WTC11 (cell line): ENCODE results near the gene KRTAP5-7. TPM values are rescaled to one million over a fixed set of nuclear protein-coding genes. Genes with fewer than 3 reads are reported as not detected.

Experiments
- ATAC-seq: fragments of 200-7000 bp; cut with Tn5 transposase; 2 replicates; pipeline ENCODE4 v1.10.0; 2021; ENCODE audit warnings: mild to moderate bottlenecking, moderate library complexity
- CTCF ChIA-PET: fragments of 300-600 bp; sonication (Branson Sonifier 250); formaldehyde crosslinking; loops from one replicate; lab custom pipeline; 2021; ENCODE audit warnings: antibody characterized with exemption; lab: Charles Lee
- POLR2A ChIA-PET: fragments of 350-600 bp; sonication (Branson Sonifier 250); formaldehyde crosslinking; loops from one replicate; lab custom pipeline; 2021; ENCODE audit warnings: antibody characterized with exemption; lab: Charles Lee
- DNase-seq: peaks from one replicate; pipeline ENCODE4 v3.0.0; 2021; ENCODE audit warnings: low spot score
- H3K27ac Mint-ChIP-seq: 2 replicates; pipeline ENCODE4 v1.8.0; 2021; ENCODE audit warnings: mixed read lengths
- H3K27me3 Mint-ChIP-seq: 2 replicates; pipeline ENCODE4 v1.8.0; 2021; ENCODE audit warnings: low read depth, mild to moderate bottlenecking, moderate library complexity, mixed read lengths
- H3K36me3 Mint-ChIP-seq: 2 replicates; pipeline ENCODE4 v1.8.0; 2021; ENCODE audit warnings: mixed read lengths
- H3K4me1 Mint-ChIP-seq: 2 replicates; pipeline ENCODE4 v1.8.0; 2022; ENCODE audit warnings: mixed read lengths
- H3K4me3 Mint-ChIP-seq: 2 replicates; pipeline ENCODE4 v1.8.0; 2021; ENCODE audit warnings: mild to moderate bottlenecking, moderate library complexity, mixed read lengths
- H3K9me3 Mint-ChIP-seq: 2 replicates; pipeline ENCODE4 v1.8.0; 2021; ENCODE audit warnings: mixed read lengths
- ATF1 ChIP-seq: sonication (generic); formaldehyde crosslinking; IDR thresholded peaks from 2 replicates; pipeline ENCODE4 v1.8.1; 2023; ENCODE audit warnings: mild to moderate bottlenecking, moderate library complexity, missing genetic modification reagents
- CREM ChIP-seq: sonication (generic); formaldehyde crosslinking; IDR thresholded peaks from 2 replicates; pipeline ENCODE4 v1.8.1; 2022; ENCODE audit warnings: mild to moderate bottlenecking, missing genetic modification reagents, moderate library complexity
- HMGA2 ChIP-seq: fragments of 250-450 bp; sonication (Bioruptor Pico); IDR thresholded peaks from 2 replicates; pipeline ENCODE4 v1.4.0; 2021; ENCODE audit warnings: mild to moderate bottlenecking, moderate library complexity
- JAZF1 ChIP-seq: fragments of 250-450 bp; sonication (Bioruptor Pico); IDR thresholded peaks from 2 replicates; pipeline ENCODE4 v1.9.0; 2021; ENCODE audit warnings: moderate library complexity, mild to moderate bottlenecking, inconsistent platforms
- MYBL2 ChIP-seq: sonication (generic); formaldehyde crosslinking; IDR thresholded peaks from 2 replicates; pipeline ENCODE4 v1.8.1; 2023; ENCODE audit warnings: mild to moderate bottlenecking, moderate library complexity, missing genetic modification reagents
- NFATC4 ChIP-seq: fragments of 250-450 bp; sonication (Bioruptor Pico); IDR thresholded peaks from 2 replicates; pipeline ENCODE4 v1.9.0; 2021; ENCODE audit warnings: mild to moderate bottlenecking
- NR1H2 ChIP-seq: sonication (generic); formaldehyde crosslinking; IDR thresholded peaks from 2 replicates; pipeline ENCODE4 v1.9.0; 2021; ENCODE audit warnings: mild to moderate bottlenecking, moderate library complexity, missing genetic modification reagents
- NR3C1 ChIP-seq: sonication (generic); formaldehyde crosslinking; conservative IDR thresholded peaks from 2 replicates; pipeline ENCODE4 v1.8.1; 2023; ENCODE audit warnings: low read depth, mild to moderate bottlenecking, missing genetic modification reagents
- RELA ChIP-seq: sonication (generic); formaldehyde crosslinking; IDR thresholded peaks from 2 replicates; pipeline ENCODE4 v1.8.1; 2022; ENCODE audit warnings: missing genetic modification reagents, mild to moderate bottlenecking, borderline replicate concordance
- SOX15 ChIP-seq: fragments of 250-450 bp; sonication (Bioruptor Pico); IDR thresholded peaks from 2 replicates; pipeline ENCODE4 v1.9.0; 2021; ENCODE audit warnings: mild to moderate bottlenecking
- TCF7 ChIP-seq: sonication (generic); formaldehyde crosslinking; IDR thresholded peaks from 2 replicates; pipeline ENCODE4 v1.8.0; 2022; ENCODE audit warnings: mild to moderate bottlenecking, low read depth, missing genetic modification reagents, moderate library complexity
- TEAD4 ChIP-seq: sonication (generic); formaldehyde crosslinking; IDR thresholded peaks from 2 replicates; pipeline ENCODE4 v1.8.0; 2022; ENCODE audit warnings: mild to moderate bottlenecking, missing genetic modification reagents
- ZNF121 ChIP-seq: sonication (generic); formaldehyde crosslinking; IDR thresholded peaks from 2 replicates; pipeline ENCODE4 v1.8.0; 2023; ENCODE audit warnings: missing genetic modification reagents
- ZNF219 ChIP-seq: sonication (generic); formaldehyde crosslinking; IDR thresholded peaks from 2 replicates; pipeline ENCODE4 v1.8.0; 2023; ENCODE audit warnings: missing genetic modification reagents, mild to moderate bottlenecking, borderline replicate concordance
- ZNF263 ChIP-seq: sonication (generic); formaldehyde crosslinking; IDR thresholded peaks from 2 replicates; pipeline ENCODE4 v1.8.1; 2022; ENCODE audit warnings: low read depth, mild to moderate bottlenecking, moderate library complexity, missing genetic modification reagents
- ZNF317 ChIP-seq: sonication (generic); formaldehyde crosslinking; IDR thresholded peaks from 2 replicates; pipeline ENCODE4 v1.8.1; 2023; ENCODE audit warnings: low read depth, mild to moderate bottlenecking, moderate library complexity, missing genetic modification reagents, borderline replicate concordance
- ZNF416 ChIP-seq: fragments of 250-450 bp; sonication (Bioruptor Pico); IDR thresholded peaks from 2 replicates; pipeline ENCODE4 v1.9.0; 2021; ENCODE audit warnings: mild to moderate bottlenecking, inconsistent platforms
- ZNF423 ChIP-seq: fragments of 250-450 bp; sonication (Bioruptor Pico); IDR thresholded peaks from 2 replicates; pipeline ENCODE4 v2.1.2; 2022; ENCODE audit warnings: mild to moderate bottlenecking, moderate library complexity
- total RNA-seq: library from RNA; stranded (reverse); gene quantifications from 3 replicates; pipeline ENCODE4 v1.2.3, GENCODE V29; 2021
- TF ChIP-seq, protein P1 (sequence below): sonication (generic); formaldehyde crosslinking; IDR thresholded peaks from 2 replicates; pipeline ENCODE4 v1.8.0; 2022; ENCODE audit warnings: mild to moderate bottlenecking, missing genetic modification reagents
- TF ChIP-seq, protein P2 (sequence below): sonication (generic); formaldehyde crosslinking; IDR thresholded peaks from 2 replicates; pipeline ENCODE4 v1.8.1; 2023; ENCODE audit warnings: mild to moderate bottlenecking, missing genetic modification reagents
- TF ChIP-seq, protein P3 (sequence below): sonication (generic); formaldehyde crosslinking; IDR thresholded peaks from 2 replicates; pipeline ENCODE4 v1.8.1; 2023; ENCODE audit warnings: mild to moderate bottlenecking, moderate library complexity, missing genetic modification reagents
- TF ChIP-seq, protein P4 (sequence below): fragments of 250-450 bp; sonication (Bioruptor Pico); IDR thresholded peaks from 2 replicates; pipeline ENCODE4 v1.9.0; 2021; ENCODE audit warnings: mild to moderate bottlenecking
- TF ChIP-seq, protein P5 (sequence below): sonication (generic); formaldehyde crosslinking; IDR thresholded peaks from 2 replicates; pipeline ENCODE4 v1.8.0; 2023; ENCODE audit warnings: mild to moderate bottlenecking, missing genetic modification reagents
- TF ChIP-seq, protein P6 (sequence below): sonication (generic); formaldehyde crosslinking; IDR thresholded peaks from 2 replicates; pipeline ENCODE4 v1.8.0; 2022; ENCODE audit warnings: missing genetic modification reagents

Gene KRTAP5-7
- total RNA-seq, 1 experiment from 2014 or later, result 0.11 TPM

DNA sequence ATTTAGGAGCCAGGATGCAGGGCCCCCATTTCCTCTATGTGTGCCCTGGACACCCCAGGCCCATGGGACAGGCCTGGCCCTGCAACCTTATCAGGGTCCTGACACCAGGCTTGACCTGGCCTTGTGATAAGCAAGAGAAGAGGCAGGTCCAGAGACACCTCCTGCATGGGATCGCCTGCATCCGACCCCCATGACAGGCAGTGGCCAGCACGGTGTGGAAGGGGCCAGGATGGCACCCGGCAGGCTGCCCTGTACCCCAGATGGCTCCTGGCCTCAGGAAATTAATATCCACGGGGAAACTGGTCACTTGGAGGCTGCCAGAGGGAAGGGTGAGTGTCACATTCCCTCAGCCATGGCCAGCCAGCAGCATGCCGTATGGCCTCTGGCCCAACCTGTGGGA is 27.9 kb downstream of the KRTAP5-7 start:
- Mint-ChIP-seq H3K27ac (no peak overlapping the region), H3K4me1 (peaks cover 8% of the 10 kb centered on the region), H3K9me3 (peaks cover 39% of the 10 kb centered on the region), H3K36me3 (peaks cover 19% of the 10 kb centered on the region), H3K27me3 (peaks cover 12% of the 10 kb centered on the region), H3K4me3 (no peak overlapping the region)
- TF ChIP-seq CREM (CRISPR knock-in tag) (no peak), TEAD4 (no peak), ZNF423 (CRISPR knock-in tag) (no peak), ATF1 (CRISPR knock-in tag) (no peak), MYBL2 (CRISPR knock-in tag) (no peak), NFATC4 (CRISPR knock-in tag) (no peak), ZNF121 (no peak), ZNF219 (CRISPR knock-in tag) (no peak), HMGA2 (CRISPR knock-in tag) (no peak), JAZF1 (CRISPR knock-in tag) (no peak), NR1H2 (CRISPR knock-in tag) (no peak), ZNF263 (CRISPR knock-in tag) (no peak), ZNF317 (CRISPR knock-in tag) (no peak)
- TF ChIP-seq, protein P1, sequence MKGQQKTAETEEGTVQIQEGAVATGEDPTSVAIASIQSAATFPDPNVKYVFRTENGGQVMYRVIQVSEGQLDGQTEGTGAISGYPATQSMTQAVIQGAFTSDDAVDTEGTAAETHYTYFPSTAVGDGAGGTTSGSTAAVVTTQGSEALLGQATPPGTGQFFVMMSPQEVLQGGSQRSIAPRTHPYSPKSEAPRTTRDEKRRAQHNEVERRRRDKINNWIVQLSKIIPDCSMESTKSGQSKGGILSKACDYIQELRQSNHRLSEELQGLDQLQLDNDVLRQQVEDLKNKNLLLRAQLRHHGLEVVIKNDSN (CRISPR knock-in tag), result no peak
- TF ChIP-seq, protein P2, sequence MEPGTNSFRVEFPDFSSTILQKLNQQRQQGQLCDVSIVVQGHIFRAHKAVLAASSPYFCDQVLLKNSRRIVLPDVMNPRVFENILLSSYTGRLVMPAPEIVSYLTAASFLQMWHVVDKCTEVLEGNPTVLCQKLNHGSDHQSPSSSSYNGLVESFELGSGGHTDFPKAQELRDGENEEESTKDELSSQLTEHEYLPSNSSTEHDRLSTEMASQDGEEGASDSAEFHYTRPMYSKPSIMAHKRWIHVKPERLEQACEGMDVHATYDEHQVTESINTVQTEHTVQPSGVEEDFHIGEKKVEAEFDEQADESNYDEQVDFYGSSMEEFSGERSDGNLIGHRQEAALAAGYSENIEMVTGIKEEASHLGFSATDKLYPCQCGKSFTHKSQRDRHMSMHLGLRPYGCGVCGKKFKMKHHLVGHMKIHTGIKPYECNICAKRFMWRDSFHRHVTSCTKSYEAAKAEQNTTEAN (CRISPR knock-in tag), result no peak
- TF ChIP-seq, protein P3, sequence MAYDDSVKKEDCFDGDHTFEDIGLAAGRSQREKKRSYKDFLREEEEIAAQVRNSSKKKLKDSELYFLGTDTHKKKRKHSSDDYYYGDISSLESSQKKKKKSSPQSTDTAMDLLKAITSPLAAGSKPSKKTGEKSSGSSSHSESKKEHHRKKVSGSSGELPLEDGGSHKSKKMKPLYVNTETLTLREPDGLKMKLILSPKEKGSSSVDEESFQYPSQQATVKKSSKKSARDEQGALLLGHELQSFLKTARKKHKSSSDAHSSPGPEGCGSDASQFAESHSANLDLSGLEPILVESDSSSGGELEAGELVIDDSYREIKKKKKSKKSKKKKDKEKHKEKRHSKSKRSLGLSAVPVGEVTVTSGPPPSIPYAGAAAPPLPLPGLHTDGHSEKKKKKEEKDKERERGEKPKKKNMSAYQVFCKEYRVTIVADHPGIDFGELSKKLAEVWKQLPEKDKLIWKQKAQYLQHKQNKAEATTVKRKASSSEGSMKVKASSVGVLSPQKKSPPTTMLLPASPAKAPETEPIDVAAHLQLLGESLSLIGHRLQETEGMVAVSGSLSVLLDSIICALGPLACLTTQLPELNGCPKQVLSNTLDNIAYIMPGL, result no peak
- TF ChIP-seq, protein P4, sequence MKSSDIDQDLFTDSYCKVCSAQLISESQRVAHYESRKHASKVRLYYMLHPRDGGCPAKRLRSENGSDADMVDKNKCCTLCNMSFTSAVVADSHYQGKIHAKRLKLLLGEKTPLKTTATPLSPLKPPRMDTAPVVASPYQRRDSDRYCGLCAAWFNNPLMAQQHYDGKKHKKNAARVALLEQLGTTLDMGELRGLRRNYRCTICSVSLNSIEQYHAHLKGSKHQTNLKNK (CRISPR knock-in tag), result no peak
- TF ChIP-seq, protein P5, sequence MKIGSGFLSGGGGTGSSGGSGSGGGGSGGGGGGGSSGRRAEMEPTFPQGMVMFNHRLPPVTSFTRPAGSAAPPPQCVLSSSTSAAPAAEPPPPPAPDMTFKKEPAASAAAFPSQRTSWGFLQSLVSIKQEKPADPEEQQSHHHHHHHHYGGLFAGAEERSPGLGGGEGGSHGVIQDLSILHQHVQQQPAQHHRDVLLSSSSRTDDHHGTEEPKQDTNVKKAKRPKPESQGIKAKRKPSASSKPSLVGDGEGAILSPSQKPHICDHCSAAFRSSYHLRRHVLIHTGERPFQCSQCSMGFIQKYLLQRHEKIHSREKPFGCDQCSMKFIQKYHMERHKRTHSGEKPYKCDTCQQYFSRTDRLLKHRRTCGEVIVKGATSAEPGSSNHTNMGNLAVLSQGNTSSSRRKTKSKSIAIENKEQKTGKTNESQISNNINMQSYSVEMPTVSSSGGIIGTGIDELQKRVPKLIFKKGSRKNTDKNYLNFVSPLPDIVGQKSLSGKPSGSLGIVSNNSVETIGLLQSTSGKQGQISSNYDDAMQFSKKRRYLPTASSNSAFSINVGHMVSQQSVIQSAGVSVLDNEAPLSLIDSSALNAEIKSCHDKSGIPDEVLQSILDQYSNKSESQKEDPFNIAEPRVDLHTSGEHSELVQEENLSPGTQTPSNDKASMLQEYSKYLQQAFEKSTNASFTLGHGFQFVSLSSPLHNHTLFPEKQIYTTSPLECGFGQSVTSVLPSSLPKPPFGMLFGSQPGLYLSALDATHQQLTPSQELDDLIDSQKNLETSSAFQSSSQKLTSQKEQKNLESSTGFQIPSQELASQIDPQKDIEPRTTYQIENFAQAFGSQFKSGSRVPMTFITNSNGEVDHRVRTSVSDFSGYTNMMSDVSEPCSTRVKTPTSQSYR (CRISPR knock-in tag), result no peak
- ATAC-seq, result no peak
- DNase-seq, result no peak
- ChIA-PET POLR2A (no interaction called here), CTCF (interaction anchor here (0.6 to 1.0 kb wide), 2 partner anchors 9 to 10 kb away, joined by 3 to 5 read pairs; no protein-coding TSS in a partner anchor)

DNA sequence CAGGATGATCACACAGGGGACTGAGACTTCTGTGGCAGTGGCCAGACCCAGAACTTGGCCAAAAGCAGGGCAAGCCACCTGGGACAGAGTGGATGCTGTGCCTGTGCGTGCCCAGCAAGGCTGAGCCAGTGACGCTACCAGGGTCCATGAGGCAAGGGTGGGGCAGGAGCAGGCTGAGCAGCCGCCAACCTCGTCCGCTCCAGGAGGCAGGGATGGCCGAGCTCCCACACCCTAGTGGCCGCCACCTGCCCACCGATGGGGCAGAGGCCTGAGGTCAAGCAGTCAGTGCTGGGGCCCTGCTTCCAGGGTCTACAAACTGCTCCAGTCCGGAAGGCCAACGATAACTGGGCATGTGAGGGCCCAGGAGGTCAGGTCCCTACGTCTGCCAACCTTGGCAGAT is 28.4 kb downstream of the KRTAP5-7 start:
- Mint-ChIP-seq H3K27ac (no peak overlapping the region), H3K4me1 (peaks cover 8% of the 10 kb centered on the region), H3K4me3 (no peak overlapping the region), H3K27me3 (peaks cover 15% of the 10 kb centered on the region), H3K9me3 (peaks cover 44% of the 10 kb centered on the region), H3K36me3 (peaks cover 19% of the 10 kb centered on the region)
- ATAC-seq, result no peak
- DNase-seq, result no peak
- CTCF ChIA-PET, result interaction anchor here (0.6 kb wide), 1 partner anchor 11 kb away, joined by 5 read pairs; no protein-coding TSS in a partner anchor
- POLR2A ChIA-PET, result no interaction called here
- no peak for TF ChIP-seq RELA
- TF ChIP-seq, protein P6, sequence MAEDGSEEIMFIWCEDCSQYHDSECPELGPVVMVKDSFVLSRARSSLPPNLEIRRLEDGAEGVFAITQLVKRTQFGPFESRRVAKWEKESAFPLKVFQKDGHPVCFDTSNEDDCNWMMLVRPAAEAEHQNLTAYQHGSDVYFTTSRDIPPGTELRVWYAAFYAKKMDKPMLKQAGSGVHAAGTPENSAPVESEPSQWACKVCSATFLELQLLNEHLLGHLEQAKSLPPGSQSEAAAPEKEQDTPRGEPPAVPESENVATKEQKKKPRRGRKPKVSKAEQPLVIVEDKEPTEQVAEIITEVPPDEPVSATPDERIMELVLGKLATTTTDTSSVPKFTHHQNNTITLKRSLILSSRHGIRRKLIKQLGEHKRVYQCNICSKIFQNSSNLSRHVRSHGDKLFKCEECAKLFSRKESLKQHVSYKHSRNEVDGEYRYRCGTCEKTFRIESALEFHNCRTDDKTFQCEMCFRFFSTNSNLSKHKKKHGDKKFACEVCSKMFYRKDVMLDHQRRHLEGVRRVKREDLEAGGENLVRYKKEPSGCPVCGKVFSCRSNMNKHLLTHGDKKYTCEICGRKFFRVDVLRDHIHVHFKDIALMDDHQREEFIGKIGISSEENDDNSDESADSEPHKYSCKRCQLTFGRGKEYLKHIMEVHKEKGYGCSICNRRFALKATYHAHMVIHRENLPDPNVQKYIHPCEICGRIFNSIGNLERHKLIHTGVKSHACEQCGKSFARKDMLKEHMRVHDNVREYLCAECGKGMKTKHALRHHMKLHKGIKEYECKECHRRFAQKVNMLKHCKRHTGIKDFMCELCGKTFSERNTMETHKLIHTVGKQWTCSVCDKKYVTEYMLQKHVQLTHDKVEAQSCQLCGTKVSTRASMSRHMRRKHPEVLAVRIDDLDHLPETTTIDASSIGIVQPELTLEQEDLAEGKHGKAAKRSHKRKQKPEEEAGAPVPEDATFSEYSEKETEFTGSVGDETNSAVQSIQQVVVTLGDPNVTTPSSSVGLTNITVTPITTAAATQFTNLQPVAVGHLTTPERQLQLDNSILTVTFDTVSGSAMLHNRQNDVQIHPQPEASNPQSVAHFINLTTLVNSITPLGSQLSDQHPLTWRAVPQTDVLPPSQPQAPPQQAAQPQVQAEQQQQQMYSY (CRISPR knock-in tag), result no peak
- TF ChIP-seq TCF7 (CRISPR knock-in tag), result no peak
- no peak for TF ChIP-seq NR3C1 (CRISPR knock-in tag)
- no peak for TF ChIP-seq ZNF416 (CRISPR knock-in tag)
- no peak for TF ChIP-seq SOX15 (CRISPR knock-in tag)
- no peak for TF ChIP-seq ZNF219 (CRISPR knock-in tag)
